HG02852 (cell line): ENCODE results near the gene USP17L21.
"Not testable (repeated sequence)": the region's sequence is repeated elsewhere in the genome, so short reads cannot be mapped to it uniquely, and the experiment has no call there.

Experiments
- ATAC-seq: cut with Tn5 transposase; IDR thresholded peaks from one replicate; pipeline ENCODE4 v1.9.1; 2021; ENCODE audit warnings: mild to moderate bottlenecking, moderate library complexity; ENCODE audit not compliant: unreplicated experiment

The USP17L21 gene, protein sequence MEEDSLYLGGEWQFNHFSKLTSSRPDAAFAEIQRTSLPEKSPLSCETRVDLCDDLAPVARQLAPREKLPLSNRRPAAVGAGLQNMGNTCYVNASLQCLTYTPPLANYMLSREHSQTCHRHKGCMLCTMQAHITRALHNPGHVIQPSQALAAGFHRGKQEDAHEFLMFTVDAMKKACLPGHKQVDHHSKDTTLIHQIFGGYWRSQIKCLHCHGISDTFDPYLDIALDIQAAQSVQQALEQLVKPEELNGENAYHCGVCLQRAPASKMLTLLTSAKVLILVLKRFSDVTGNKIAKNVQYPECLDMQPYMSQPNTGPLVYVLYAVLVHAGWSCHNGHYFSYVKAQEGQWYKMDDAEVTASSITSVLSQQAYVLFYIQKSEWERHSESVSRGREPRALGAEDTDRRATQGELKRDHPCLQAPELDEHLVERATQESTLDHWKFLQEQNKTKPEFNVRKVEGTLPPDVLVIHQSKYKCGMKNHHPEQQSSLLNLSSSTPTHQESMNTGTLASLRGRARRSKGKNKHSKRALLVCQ

DNA sequence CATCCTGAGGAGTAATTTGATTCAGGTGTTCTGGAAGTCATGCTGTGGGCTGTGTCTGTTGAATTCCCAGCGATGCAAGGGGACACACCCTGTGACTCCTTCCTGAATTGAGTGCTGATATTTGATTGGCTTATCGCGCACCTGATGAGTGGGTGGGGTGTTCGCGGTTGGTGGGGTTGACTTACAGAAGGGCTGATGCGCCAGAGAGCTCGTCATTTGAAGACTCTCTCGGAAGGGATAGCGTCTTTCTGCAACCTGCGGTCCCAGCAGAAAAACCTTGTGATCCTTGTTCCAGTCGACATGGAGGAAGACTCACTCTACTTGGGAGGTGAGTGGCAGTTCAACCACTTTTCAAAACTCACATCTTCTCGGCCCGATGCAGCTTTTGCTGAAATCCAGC, at the start of gene USP17L21:
Gene USP17L21, plus strand, starts transcription at position 301 of the 400 bp plus-strand sequence. Its CDS starts 0 bp downstream, at position 301.
- not testable (repeated sequence) for ATAC-seq

DNA sequence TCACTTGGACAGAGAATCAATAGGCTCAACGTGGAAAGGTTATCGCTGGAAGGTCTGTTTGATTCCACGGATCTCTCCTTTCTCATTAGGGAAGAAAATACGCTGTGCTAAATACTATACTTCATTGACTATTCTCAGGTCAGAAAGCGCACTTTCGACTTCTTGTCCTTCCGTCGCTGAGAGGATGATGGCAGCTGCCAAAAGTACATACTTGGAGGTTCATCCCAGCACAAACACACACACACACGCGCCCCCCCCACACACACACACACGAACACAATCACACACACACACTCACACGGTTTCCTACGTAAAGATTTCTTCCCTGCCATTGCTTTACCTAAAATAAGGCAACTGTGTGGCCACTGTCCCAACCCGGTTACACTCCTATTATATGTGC, 48.0 kb upstream of the USP17L21 start:
- not testable (repeated sequence) for ATAC-seq

DNA sequence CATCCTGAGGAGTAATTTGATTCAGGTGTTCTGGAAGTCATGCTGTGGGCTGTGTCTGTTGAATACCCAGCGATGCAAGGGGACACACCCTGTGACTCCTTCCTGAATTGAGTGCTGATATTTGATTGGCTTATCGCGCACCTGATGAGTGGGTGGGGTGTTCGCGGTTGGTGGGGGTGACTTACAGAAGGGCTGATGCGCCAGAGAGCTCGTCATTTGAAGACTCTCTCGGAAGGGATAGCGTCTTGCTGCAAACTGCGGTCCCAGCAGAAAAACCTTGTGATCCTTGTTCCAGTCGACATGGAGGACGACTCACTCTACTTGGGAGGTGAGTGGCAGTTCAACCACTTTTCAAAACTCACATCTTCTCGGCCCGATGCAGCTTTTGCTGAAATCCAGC, 47.6 kb upstream of the USP17L21 start, which contains the start of gene USP17L11:
Gene USP17L11, plus strand, starts transcription at position 301 of the 400 bp plus-strand sequence. Its CDS starts 0 bp downstream, at position 301.
- not testable (repeated sequence) for ATAC-seq

DNA sequence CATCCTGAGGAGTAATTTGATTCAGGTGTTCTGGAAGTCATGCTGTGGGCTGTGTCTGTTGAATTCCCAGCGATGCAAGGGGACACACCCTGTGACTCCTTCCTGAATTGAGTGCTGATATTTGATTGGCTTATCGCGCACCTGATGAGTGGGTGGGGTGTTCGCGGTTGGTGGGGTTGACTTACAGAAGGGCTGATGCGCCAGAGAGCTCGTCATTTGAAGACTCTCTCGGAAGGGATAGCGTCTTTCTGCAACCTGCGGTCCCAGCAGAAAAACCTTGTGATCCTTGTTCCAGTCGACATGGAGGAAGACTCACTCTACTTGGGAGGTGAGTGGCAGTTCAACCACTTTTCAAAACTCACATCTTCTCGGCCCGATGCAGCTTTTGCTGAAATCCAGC, 42.8 kb upstream of the USP17L21 start, which contains the start of gene USP17L12:
Gene USP17L12, plus strand, starts transcription at position 301 of the 400 bp plus-strand sequence. Its CDS starts 0 bp downstream, at position 301.
- not testable (repeated sequence) for ATAC-seq

DNA sequence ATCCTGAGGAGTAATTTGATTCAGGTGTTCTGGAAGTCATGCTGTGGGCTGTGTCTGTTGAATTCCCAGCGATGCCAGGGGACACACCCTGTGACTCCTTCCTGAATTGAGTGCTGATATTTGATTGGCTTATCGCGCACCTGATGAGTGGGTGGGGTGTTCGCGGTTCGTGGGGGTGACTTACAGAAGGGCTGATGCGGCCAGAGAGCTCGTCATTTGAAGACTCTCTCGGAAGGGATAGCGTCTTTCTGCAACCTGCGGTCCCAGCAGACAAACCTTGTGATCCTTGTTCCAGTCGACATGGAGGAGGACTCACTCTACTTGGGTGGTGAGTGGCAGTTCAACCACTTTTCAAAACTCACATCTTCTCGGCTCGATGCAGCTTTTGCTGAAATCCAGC, 38.1 kb upstream of the USP17L21 start, which contains the start of gene USP17L13:
Gene USP17L13, plus strand, starts transcription at position 301 of the 400 bp plus-strand sequence. Its CDS starts 0 bp downstream, at position 301.
- ATAC-seq: not testable (repeated sequence)

DNA sequence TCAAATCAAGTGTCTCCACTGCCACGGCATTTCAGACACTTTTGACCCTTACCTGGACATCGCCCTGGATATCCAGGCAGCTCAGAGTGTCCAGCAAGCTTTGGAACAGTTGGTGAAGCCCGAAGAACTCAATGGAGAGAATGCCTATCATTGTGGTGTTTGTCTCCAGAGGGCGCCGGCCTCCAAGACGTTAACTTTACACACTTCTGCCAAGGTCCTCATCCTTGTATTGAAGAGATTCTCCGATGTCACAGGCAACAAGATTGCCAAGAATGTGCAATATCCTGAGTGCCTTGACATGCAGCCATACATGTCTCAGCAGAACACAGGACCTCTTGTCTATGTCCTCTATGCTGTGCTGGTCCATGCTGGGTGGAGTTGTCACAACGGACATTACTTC, 32.4 kb upstream of the USP17L21 start:
- not testable (repeated sequence) for ATAC-seq

DNA sequence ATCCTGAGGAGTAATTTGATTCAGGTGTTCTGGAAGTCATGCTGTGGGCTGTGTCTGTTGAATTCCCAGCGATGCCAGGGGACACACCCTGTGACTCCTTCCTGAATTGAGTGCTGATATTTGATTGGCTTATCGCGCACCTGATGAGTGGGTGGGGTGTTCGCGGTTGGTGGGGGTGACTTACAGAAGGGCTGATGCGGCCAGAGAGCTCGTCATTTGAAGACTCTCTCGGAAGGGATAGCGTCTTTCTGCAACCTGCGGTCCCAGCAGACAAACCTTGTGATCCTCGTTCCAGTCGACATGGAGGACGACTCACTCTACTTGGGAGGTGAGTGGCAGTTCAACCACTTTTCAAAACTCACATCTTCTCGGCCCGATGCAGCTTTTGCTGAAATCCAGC, 28.6 kb upstream of the USP17L21 start, which contains the start of gene USP17L15:
Gene USP17L15, plus strand, starts transcription at position 301 of the 400 bp plus-strand sequence. Its CDS starts 0 bp downstream, at position 301.
- ATAC-seq: not testable (repeated sequence)

DNA sequence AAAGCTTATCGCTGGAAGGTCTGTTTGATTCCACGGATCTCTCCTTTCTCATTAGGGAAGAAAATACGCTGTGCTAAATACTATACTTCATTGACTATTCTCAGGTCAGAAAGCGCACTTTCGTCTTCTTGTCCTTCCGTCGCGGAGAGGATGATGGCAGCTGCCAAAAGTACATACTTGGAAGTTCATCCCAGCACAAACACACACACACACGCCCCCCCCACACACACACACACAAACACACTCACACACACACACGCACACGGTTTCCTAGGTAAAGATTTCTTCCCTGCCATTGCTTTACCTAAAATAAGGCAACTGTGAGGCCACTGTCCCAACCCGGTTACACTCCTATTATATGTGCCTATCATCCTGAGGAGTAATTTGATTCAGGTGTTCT, 24.2 kb upstream of the USP17L21 start:
- not testable (repeated sequence) for ATAC-seq

DNA sequence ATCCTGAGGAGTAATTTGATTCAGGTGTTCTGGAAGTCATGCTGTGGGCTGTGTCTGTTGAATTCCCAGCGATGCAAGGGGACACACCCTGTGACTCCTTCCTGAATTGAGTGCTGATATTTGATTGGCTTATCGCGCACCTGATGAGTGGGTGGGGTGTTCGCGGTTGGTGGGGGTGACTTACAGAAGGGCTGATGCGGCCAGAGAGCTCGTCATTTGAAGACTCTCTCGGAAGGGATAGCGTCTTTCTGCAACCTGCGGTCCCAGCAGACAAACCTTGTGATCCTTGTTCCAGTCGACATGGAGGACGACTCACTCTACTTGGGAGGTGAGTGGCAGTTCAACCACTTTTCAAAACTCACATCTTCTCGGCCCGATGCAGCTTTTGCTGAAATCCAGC, 19.1 kb upstream of the USP17L21 start, which contains the start of gene USP17L17:
Gene USP17L17, plus strand, starts transcription at position 301 of the 400 bp plus-strand sequence. Its CDS starts 0 bp downstream, at position 301.
- ATAC-seq: not testable (repeated sequence)

DNA sequence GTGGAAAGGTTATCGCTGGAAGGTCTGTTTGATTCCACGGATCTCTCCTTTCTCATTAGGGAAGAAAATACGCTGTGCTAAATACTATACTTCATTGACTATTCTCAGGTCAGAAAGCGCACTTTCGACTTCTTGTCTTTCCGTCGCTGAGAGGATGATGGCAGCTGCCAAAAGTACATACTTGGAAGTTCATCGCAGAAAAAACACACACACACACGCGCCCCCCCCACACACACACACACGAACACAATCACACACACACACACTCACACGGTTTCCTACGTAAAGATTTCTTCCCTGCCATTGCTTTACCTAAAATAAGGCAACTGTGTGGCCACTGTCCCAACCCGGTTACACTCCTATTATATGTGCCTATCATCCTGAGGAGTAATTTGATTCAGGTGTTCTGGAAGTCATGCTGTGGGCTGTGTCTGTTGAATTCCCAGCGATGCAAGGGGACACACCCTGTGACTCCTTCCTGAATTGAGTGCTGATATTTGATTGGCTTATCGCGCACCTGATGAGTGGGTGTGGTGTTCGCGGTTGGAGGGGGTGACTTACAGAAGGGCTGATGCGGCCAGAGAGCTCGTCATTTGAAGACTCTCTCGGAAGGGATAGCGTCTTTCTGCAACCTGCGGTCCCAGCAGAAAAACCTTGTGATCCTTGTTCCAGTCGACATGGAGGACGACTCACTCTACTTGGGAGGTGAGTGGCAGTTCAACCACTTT, 14.6 kb upstream of the USP17L21 start, which contains the start of gene USP17L18:
Gene USP17L18, plus strand, starts transcription at position 678 of the 728 bp plus-strand sequence. Its CDS starts 0 bp downstream, at position 678.
- ATAC-seq: not testable (repeated sequence)

DNA sequence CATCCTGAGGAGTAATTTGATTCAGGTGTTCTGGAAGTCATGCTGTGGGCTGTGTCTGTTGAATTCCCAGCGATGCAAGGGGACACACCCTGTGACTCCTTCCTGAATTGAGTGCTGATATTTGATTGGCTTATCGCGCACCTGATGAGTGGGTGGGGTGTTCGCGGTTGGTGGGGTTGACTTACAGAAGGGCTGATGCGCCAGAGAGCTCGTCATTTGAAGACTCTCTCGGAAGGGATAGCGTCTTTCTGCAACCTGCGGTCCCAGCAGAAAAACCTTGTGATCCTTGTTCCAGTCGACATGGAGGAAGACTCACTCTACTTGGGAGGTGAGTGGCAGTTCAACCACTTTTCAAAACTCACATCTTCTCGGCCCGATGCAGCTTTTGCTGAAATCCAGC, 9.6 kb upstream of the USP17L21 start, which contains the start of gene USP17L19:
Gene USP17L19, plus strand, starts transcription at position 301 of the 400 bp plus-strand sequence. Its CDS starts 0 bp downstream, at position 301.
- not testable (repeated sequence) for ATAC-seq

DNA sequence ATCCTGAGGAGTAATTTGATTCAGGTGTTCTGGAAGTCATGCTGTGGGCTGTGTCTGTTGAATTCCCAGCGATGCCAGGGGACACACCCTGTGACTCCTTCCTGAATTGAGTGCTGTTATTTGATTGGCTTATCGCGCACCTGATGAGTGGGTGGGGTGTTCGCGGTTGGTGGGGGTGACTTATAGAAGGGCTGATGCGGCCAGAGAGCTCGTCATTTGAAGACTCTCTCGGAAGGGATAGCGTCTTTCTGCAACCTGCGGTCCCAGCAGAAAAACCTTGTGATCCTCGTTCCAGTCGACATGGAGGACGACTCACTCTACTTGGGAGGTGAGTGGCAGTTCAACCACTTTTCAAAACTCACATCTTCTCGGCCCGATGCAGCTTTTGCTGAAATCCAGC, 4.8 kb upstream of the USP17L21 start, which contains the start of gene USP17L20:
Gene USP17L20, plus strand, starts transcription at position 301 of the 400 bp plus-strand sequence. Its CDS starts 0 bp downstream, at position 301.
- not testable (repeated sequence) for ATAC-seq

DNA sequence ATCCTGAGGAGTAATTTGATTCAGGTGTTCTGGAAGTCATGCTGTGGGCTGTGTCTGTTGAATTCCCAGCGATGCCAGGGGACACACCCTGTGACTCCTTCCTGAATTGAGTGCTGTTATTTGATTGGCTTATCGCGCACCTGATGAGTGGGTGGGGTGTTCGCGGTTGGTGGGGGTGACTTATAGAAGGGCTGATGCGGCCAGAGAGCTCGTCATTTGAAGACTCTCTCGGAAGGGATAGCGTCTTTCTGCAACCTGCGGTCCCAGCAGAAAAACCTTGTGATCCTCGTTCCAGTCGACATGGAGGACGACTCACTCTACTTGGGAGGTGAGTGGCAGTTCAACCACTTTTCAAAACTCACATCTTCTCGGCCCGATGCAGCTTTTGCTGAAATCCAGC, 4.6 kb downstream of the USP17L21 start, which contains the start of gene USP17L22:
Gene USP17L22, plus strand, starts transcription at position 301 of the 400 bp plus-strand sequence. Its CDS starts 0 bp downstream, at position 301.
- ATAC-seq: not testable (repeated sequence)

DNA sequence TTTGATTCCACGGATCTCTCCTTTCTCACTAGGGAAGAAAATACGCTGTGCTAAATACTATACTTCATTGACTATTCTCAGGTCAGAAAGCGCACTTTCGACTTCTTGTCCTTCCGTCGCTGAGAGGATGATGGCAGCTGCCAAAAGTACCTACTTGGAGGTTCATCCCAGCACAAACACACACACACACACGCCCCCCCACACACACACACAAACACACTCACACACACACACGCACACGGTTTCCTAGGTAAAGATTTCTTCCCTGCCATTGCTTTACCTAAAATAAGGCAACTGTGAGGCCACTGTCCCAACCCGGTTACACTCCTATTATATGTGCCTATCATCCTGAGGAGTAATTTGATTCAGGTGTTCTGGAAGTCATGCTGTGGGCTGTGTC, 9.0 kb downstream of the USP17L21 start:
- ATAC-seq: not testable (repeated sequence)
